ENCODE data around the gene BCL2L13.

DNA sequence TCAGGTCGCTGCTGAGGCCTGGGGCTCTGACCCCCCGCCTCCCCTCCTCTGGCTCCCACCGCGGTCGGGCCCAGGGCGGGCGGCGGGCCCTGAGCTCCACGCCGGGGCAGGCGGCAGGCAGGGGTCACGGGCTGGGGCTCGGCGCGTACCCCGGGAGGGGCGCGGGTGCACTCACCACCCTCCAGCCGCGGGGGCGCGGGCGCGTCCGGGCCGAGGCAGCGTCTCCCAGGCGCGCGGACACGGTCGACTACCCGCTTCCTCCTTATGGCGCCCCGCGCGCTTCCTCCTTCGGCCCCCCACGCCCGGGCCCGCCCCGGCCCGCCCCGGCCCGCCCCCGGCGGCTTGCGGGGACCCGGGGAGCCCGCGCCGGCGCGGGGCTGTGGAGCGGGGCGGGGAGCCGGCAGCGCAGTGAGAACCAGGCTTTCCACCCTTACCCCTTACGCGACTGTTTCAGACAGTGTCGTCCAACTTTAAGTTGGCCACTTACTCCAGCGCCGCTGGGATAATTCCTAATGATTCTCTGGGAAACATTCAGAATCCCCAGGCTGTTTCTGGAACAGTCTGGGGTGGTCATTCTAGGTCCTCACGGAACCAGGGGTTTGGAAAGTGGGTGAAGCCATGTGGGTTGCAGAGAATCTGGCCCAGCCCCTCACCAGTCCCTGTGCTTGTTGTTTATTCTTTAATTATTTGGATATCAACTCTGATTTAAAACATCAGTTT, 135.8 kb downstream of the BCL2L13 start, which contains the start of gene BID:
- TF ChIP-seq, protein P1, sequence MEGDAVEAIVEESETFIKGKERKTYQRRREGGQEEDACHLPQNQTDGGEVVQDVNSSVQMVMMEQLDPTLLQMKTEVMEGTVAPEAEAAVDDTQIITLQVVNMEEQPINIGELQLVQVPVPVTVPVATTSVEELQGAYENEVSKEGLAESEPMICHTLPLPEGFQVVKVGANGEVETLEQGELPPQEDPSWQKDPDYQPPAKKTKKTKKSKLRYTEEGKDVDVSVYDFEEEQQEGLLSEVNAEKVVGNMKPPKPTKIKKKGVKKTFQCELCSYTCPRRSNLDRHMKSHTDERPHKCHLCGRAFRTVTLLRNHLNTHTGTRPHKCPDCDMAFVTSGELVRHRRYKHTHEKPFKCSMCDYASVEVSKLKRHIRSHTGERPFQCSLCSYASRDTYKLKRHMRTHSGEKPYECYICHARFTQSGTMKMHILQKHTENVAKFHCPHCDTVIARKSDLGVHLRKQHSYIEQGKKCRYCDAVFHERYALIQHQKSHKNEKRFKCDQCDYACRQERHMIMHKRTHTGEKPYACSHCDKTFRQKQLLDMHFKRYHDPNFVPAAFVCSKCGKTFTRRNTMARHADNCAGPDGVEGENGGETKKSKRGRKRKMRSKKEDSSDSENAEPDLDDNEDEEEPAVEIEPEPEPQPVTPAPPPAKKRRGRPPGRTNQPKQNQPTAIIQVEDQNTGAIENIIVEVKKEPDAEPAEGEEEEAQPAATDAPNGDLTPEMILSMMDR (IDR thresholded peaks at IDR 0.05), result no peak
- TF ChIP-seq POLR2A (IDR thresholded peaks at IDR 0.05), result no peak
